HepG2 (cell line): ENCODE measurements around the gene NFAT5. TPM values are rescaled to one million over a fixed set of nuclear protein-coding genes. Genes with fewer than 3 reads are reported as not detected.
A peak's percentile ranks its signal among the peaks of the same experiment; 100 is the strongest.

Experiments
- ATAC-seq: fragments of 200-7000 bp; cut with Tn5 transposase; 3 replicates; pipeline ENCODE4 v1.9.1; 2020; ENCODE audit warnings: mild to moderate bottlenecking, moderate library complexity
- BruUV-seq: library from RNA; stranded (reverse); fragments of 400-500 nt; replicated peaks from 2 replicates; lab custom pipeline; 2021; lab: Mats Ljungman, UMichigan
- CTCF ChIA-PET: fragments of 300-600 bp; formaldehyde crosslinking; extraction: SDS; loops from one replicate; lab custom pipeline; 2021; ENCODE audit warnings: low total read pairs, inconsistent platforms, low intra/inter-chr PET ratio; lab: Yijun Ruan, JAX
- POLR2A ChIA-PET: fragments of 350-600 bp; sonication (Branson Sonifier 250); formaldehyde crosslinking; loops from one replicate; lab custom pipeline; 2020; ENCODE audit warnings: antibody characterized with exemption, inconsistent platforms; lab: Yijun Ruan, JAX
- DNase-seq: peaks from one replicate; pipeline ENCODE4 v3.0.0-alpha.2; 2015; ENCODE audit warnings: low spot score
- FAIRE-seq: peaks from 3 replicates; lab custom pipeline; 2011; peaks lifted over from hg19 to GRCh38; lab: Jason Lieb, UNC
- H2AFZ ChIP-seq: one replicate; pipeline ENCODE4 v1.6.1; 2011; ENCODE audit warnings: low read length, inconsistent platforms
- H3K27ac ChIP-seq: fragments of 300-600 bp; 3 replicates; pipeline ENCODE4 v1.8.0; 2011; ENCODE audit warnings: mixed run types, mild to moderate bottlenecking, mixed read lengths, low read length, inconsistent platforms; ENCODE audit not compliant: insufficient read depth; ENCODE audit errors: extremely low read length
- H3K27me3 ChIP-seq, 2 experiments: fragments of 200-600 bp in 1 of 2; 2 replicates in 1 of 2; 3 replicates in 1 of 2; pipeline versions ENCODE4 v1.6.0 to v1.8.0; 2011; ENCODE audit warnings: low read length in 2 of 2, mild to moderate bottlenecking in 2 of 2, moderate library complexity in 2 of 2, inconsistent platforms in 1 of 2; ENCODE audit not compliant: insufficient read depth in 2 of 2, control insufficient read depth in 1 of 2
- H3K36me3 ChIP-seq, 2 experiments: fragments of 200-600 bp in 1 of 2; replicated peaks in 1 of 2; 2 replicates in 1 of 2; 3 replicates in 1 of 2; pipeline versions ENCODE4 v1.5.1 to v1.8.0; 2011; ENCODE audit warnings: low read length in 2 of 2, inconsistent platforms in 1 of 2; ENCODE audit not compliant: insufficient read depth in 2 of 2, control insufficient read depth in 1 of 2
- H3K4me1 ChIP-seq: 2 replicates; pipeline ENCODE4 v1.5.1; 2012; ENCODE audit warnings: low read length, inconsistent platforms; ENCODE audit not compliant: insufficient read depth
- H3K4me2 ChIP-seq: 2 replicates; pipeline ENCODE4 v1.6.0; 2011; ENCODE audit warnings: low read depth, low read length, inconsistent platforms
- H3K4me3 ChIP-seq, 3 experiments: fragments of 200-600 bp in 1 of 3; sonication (generic), shearing (Covaris generic) in 1 of 3; replicated peaks in 1 of 3; 2 replicates each; pipeline ENCODE4 v1.5.1; 2011 to 2016; ENCODE audit warnings: low read length in 3 of 3, inconsistent platforms in 2 of 3, low read depth in 2 of 3, mild to moderate bottlenecking in 2 of 3, control low read depth in 1 of 3, mixed read lengths in 1 of 3; ENCODE audit not compliant: insufficient read depth in 1 of 3
- H3K79me2 ChIP-seq: one replicate; pipeline ENCODE4 v1.6.1; 2011; ENCODE audit warnings: low read length, inconsistent platforms; ENCODE audit not compliant: insufficient read depth
- H3K9ac ChIP-seq: 2 replicates; pipeline ENCODE4 v1.6.0; 2011; ENCODE audit warnings: mild to moderate bottlenecking, low read depth, low read length, inconsistent platforms; ENCODE audit not compliant: insufficient read depth
- H3K9me3 ChIP-seq: 2 replicates; pipeline ENCODE4 v1.5.1; 2012; ENCODE audit warnings: mild to moderate bottlenecking, low read length
- H4K20me1 ChIP-seq: 2 replicates; pipeline ENCODE4 v1.6.0; 2011; ENCODE audit warnings: inconsistent platforms, mild to moderate bottlenecking, low read length, moderate library complexity; ENCODE audit not compliant: insufficient read depth
- BORCS8-MEF2B ChIP-seq: sonication (generic); formaldehyde crosslinking; IDR thresholded peaks from 2 replicates; pipeline ENCODE4 v1.8.0; 2022; ENCODE audit warnings: mild to moderate bottlenecking, missing genetic modification reagents
- CREB3 ChIP-seq: sonication (generic); formaldehyde crosslinking; IDR thresholded peaks from 2 replicates; pipeline ENCODE4 v1.5.0; 2020; ENCODE audit warnings: missing genetic modification reagents
- FOXC1 ChIP-seq: sonication (generic); formaldehyde crosslinking; IDR thresholded peaks from 2 replicates; pipeline ENCODE4 v1.8.0; 2022; ENCODE audit warnings: mild to moderate bottlenecking, missing genetic modification reagents, borderline replicate concordance
- HMGXB3 ChIP-seq: sonication (generic); formaldehyde crosslinking; IDR thresholded peaks from 2 replicates; pipeline ENCODE4 v1.4.0; 2020; ENCODE audit warnings: missing genetic modification reagents, borderline replicate concordance
- KMT2B ChIP-seq: IDR thresholded peaks from 2 replicates; pipeline ENCODE4 v1.6.1; 2016; ENCODE audit warnings: missing genetic modification reagents, missing compliant biosample characterization
- NPAS2 ChIP-seq: sonication (generic); formaldehyde crosslinking; IDR thresholded peaks from 2 replicates; pipeline ENCODE4 v1.8.0; 2022; ENCODE audit warnings: mild to moderate bottlenecking, missing genetic modification reagents, borderline replicate concordance
- NR2F6 ChIP-seq, 2 experiments: IDR thresholded peaks; 2 replicates each; pipeline ENCODE4 v1.6.1; 2016; ENCODE audit warnings: antibody characterized with exemption in 1 of 2, mild to moderate bottlenecking in 1 of 2
- POLR2G ChIP-seq: fragments of 200-400 bp; formaldehyde crosslinking; IDR thresholded peaks from 2 replicates; pipeline ENCODE4 v1.6.1; 2018; ENCODE audit warnings: mild to moderate bottlenecking, low read depth, low read length, moderate library complexity
- RBM22 ChIP-seq: fragments of 200-400 bp; formaldehyde crosslinking; optimal IDR thresholded peaks from 2 replicates; pipeline ENCODE3; 2017; ENCODE audit warnings: mild to moderate bottlenecking, low read length, moderate library complexity
- YEATS4 ChIP-seq: sonication (generic); formaldehyde crosslinking; IDR thresholded peaks from 2 replicates; pipeline ENCODE4 v1.4.0; 2020; ENCODE audit warnings: missing genetic modification reagents, borderline replicate concordance
- ZBTB20 ChIP-seq: sonication (generic); formaldehyde crosslinking; IDR thresholded peaks from 2 replicates; pipeline ENCODE4 v1.8.1; 2023; ENCODE audit warnings: missing genetic modification reagents, low read depth, mild to moderate bottlenecking, borderline replicate concordance
- ZNF121 ChIP-seq: sonication (generic); formaldehyde crosslinking; IDR thresholded peaks from 2 replicates; pipeline ENCODE4 v1.5.0; 2020; ENCODE audit warnings: mild to moderate bottlenecking, missing genetic modification reagents
- ZNF33B ChIP-seq: sonication (generic); formaldehyde crosslinking; IDR thresholded peaks from 2 replicates; pipeline ENCODE4 v1.5.1; 2020; ENCODE audit warnings: mild to moderate bottlenecking, missing genetic modification reagents
- ZNF503 ChIP-seq: sonication (generic); formaldehyde crosslinking; IDR thresholded peaks from 2 replicates; pipeline ENCODE4 v1.4.0; 2020; ENCODE audit warnings: missing genetic modification reagents
- ZNF580 ChIP-seq: IDR thresholded peaks from 2 replicates; pipeline ENCODE4 v1.6.1; 2016; ENCODE audit warnings: low read depth, borderline replicate concordance
- ZNF605 ChIP-seq: sonication (generic); formaldehyde crosslinking; IDR thresholded peaks from 2 replicates; pipeline ENCODE4 v1.8.0; 2022; ENCODE audit warnings: mild to moderate bottlenecking, missing genetic modification reagents
- WGBS: methylation state at CpG from one replicate; pipeline ENCODE4 v1.1.6; 2017; ENCODE audit warnings: low lambda C conversion rate; 5-methylcytosine and 5-hydroxymethylcytosine counted together
- in situ Hi-C: cut with HindIII; loops from 2 replicates; pipeline ENCODE4 v1.10.0; 2017; ENCODE audit warnings: low pct_unique_long_range_greater_than_20kb; ENCODE audit not compliant: extremely low pct_ligation_motif_present
- intact Hi-C: fragments of 100-400 bp; cut with micrococcal nuclease; formaldehyde crosslinking; loops from one replicate; pipeline ENCODE4 v1.10.0; 2022; ENCODE audit not compliant: unreplicated experiment
- polyA plus RNA-seq, 8 experiments: library from polyadenylated mRNA; depleted of rRNA in 3 of 8; stranded (reverse) in 7 of 8; unstranded in 1 of 8; fragments of >200 nt; fragmentation: Illumina TruSeq in 4 of 8; extraction: Trizol in 4 of 8; gene quantifications; 2 replicates each; pipeline versions ENCODE4 v1.2.1 to v1.2.3, GENCODE V29; 2011 to 2016; ENCODE audit warnings: low read depth in 4 of 8, missing spikeins in 1 of 8, mixed read lengths in 1 of 8; ENCODE audit not compliant: insufficient read depth in 1 of 8
- total RNA-seq, 5 experiments: library from RNA; depleted of rRNA; stranded (reverse); fragments of >200 nt; fragmentation: Illumina TruSeq; extraction: Trizol; gene quantifications; 2 replicates each; pipeline ENCODE4 v1.2.3, GENCODE V29; 2016; ENCODE audit warnings: low read depth in 1 of 5

NFAT5 gene
- total and polyA plus RNA-seq, 2 of the 13 experiments (the other 11 are each of a cell fraction or from before 2014, with no cell fraction given): 20.5 to 54.3 TPM

- DNase-seq (no peak), FAIRE-seq (no peak), ATAC-seq (no peak)
- CTCF ChIA-PET: no interaction called here
- H3K4me2 ChIP-seq: no peak overlapping the region; the same call in 1 of the 2 replicates
- no peaks in the 10 kb centered on the region for H3K27me3 ChIP-seq
- H3K27ac ChIP-seq: peak overlapping the region; percentile 87
- H4K20me1 ChIP-seq: no peaks in the 10 kb centered on the region
- H3K79me2 ChIP-seq: peaks cover 62% of the 10 kb centered on the region
- in situ Hi-C loops: no loop called here
- H3K9me3 ChIP-seq: no peaks in the 10 kb centered on the region
- intact Hi-C loops: no loop called here
- no TSS peak for BruUV-seq
- POLR2A ChIA-PET: interaction anchor here (4.0 to 10.0 kb wide), 2 partner anchors 18 to 31 kb away, joined by 46 to 211 read pairs; partner anchors contain the start of gene NOB1
- H3K9ac ChIP-seq: no peak overlapping the region
- 94% methylated on average over 10 of the region's 10 CpGs for WGBS
- H2AFZ ChIP-seq: no peak overlapping the region
- H3K4me1 ChIP-seq: peaks cover 66% of the 10 kb centered on the region
- no peak overlapping the region for H3K4me3 ChIP-seq
- peaks cover 10 to 31% of the 10 kb centered on the region in 2 experiments for H3K36me3 ChIP-seq
- no peak for TF ChIP-seq YEATS4
- peak; percentile 42 for TF ChIP-seq NR2F6 (IDR thresholded peaks at IDR 0.05)
- TF ChIP-seq NR2F6 (CRISPR knock-in tag; IDR thresholded peaks at IDR 0.05): no peak
- TF ChIP-seq CREB3 (CRISPR knock-in tag): no peak
- TF ChIP-seq ZNF33B (CRISPR knock-in tag): 0 out of 2 replicates have a peak, but pooled peaks have one; percentile 10
- no peak for TF ChIP-seq ZNF580 (CRISPR knock-in tag)
- no peak for TF ChIP-seq ZNF503 (CRISPR knock-in tag)
- TF ChIP-seq ZBTB20 (CRISPR knock-in tag): no peak
- TF ChIP-seq FOXC1 (CRISPR knock-in tag): no peak
- no peak for TF ChIP-seq KMT2B (CRISPR knock-in tag)
- peak; percentile 20 for TF ChIP-seq RBM22
- TF ChIP-seq POLR2G: 0 out of 2 replicates have a peak, but pooled peaks have one; percentile 33
- peak; percentile 35; the same call in 1 of the 2 replicates for TF ChIP-seq BORCS8-MEF2B (CRISPR knock-in tag)
- 0 out of 2 replicates have a peak, but pooled peaks have one; percentile 27 for TF ChIP-seq HMGXB3 (CRISPR knock-in tag)
- TF ChIP-seq ZNF605: 0 out of 2 replicates have a peak, but pooled peaks have one; percentile 45
- TF ChIP-seq NPAS2 (CRISPR knock-in tag): peak; percentile 51; the same call in 1 of the 2 replicates
- TF ChIP-seq ZNF121 (CRISPR knock-in tag): 0 out of 2 replicates have a peak, but pooled peaks have one; percentile 19
Measured at GRCh38 chr16:69720822-69721430, 155.2 kb downstream of the NFAT5 start.
